Uterus (tissue), 4 donors: ENCODE data around the gene YES1. TPM values are rescaled to one million over a fixed set of nuclear protein-coding genes. Genes with fewer than 3 reads are reported as not detected.

ENCODE experiments used
- DNase-seq, 2 donors: peaks; one replicate each; pipeline ENCODE4 v3.0.0-alpha.2; 2019 to 2020
- H3K27ac ChIP-seq, 2 donors: fragments of 200-600 bp; sonication (generic); 1 replicate in 1 of 2; 2 replicates in 1 of 2; pipeline ENCODE4 v1.5.1; 2016 to 2018
- H3K27me3 ChIP-seq, 2 donors: fragments of 200-600 bp; sonication (generic); one replicate each; pipeline ENCODE4 v1.5.1; 2018 to 2019; ENCODE audit warnings: control low read depth in 1 of 2
- H3K36me3 ChIP-seq, 2 donors: fragments of 200-600 bp; sonication (generic); one replicate each; pipeline ENCODE4 v1.5.1; 2019; ENCODE audit warnings: control low read depth in 1 of 2
- H3K4me1 ChIP-seq, 2 donors: fragments of 200-600 bp; sonication (generic); one replicate each; pipeline ENCODE4 v1.5.1; 2018 to 2019; ENCODE audit warnings: control low read depth in 1 of 2
- H3K4me3 ChIP-seq, 2 donors: fragments of 200-600 bp; sonication (generic); 1 replicate in 1 of 2; 2 replicates in 1 of 2; pipeline ENCODE4 v1.5.1; 2018 to 2019; ENCODE audit warnings: mild to moderate bottlenecking in 1 of 2
- H3K9me3 ChIP-seq, 2 donors: fragments of 200-600 bp; sonication (generic); one replicate each; pipeline ENCODE4 v1.5.1; 2019; ENCODE audit warnings: control low read depth in 1 of 2
- CTCF ChIP-seq, 4 experiments: fragments of 200-600 bp in 2 of 4; fragments of 450-650 bp in 2 of 4; sonication (generic) in 2 of 4; IDR thresholded peaks; one replicate each; pipeline ENCODE4 v1.5.1; 2016 to 2019; ENCODE audit warnings: antibody characterized with exemption in 4 of 4, mild to moderate bottlenecking in 2 of 4, moderate library complexity in 1 of 4
- POLR2A ChIP-seq, 2 donors: fragments of 450-650 bp; IDR thresholded peaks; one replicate each; pipeline ENCODE4 v1.6.1; 2016; ENCODE audit warnings: antibody characterized with exemption in 2 of 2, mild to moderate bottlenecking in 1 of 2, moderate library complexity in 1 of 2
- intact Hi-C: fragments of 100-400 bp; cut with DNase I; formaldehyde crosslinking; loops from one replicate; pipeline ENCODE4 v1.15.1; 2023; ENCODE audit warnings: low total_unique reads
- total RNA-seq, 4 donors: library from RNA; depleted of rRNA in 3 of 4; stranded (reverse); fragments of >200 nt in 3 of 4; gene quantifications; one replicate each; pipeline versions ENCODE4 v1.1.0 to v1.2.4, GENCODE V29; 2014 to 2023
- donor health status: DM: yes; HTN: yes; CAD: no.

Gene YES1
- total RNA-seq, 4 donors from 2014 or later: 21.0 to 158 (median 37.0) TPM

- Histone ChIP-seq H3K4me1 (no peaks in the 10 kb centered on the region), H3K27me3 (no peaks in the 10 kb centered on the region), H3K4me3 (no peak overlapping the region), H3K36me3 (no peaks in the 10 kb centered on the region), H3K9me3 (no peaks in the 10 kb centered on the region), H3K27ac (no peak overlapping the region)
- no peak for TF ChIP-seq CTCF (IDR thresholded peaks at IDR 0.05)
- no peak for TF ChIP-seq POLR2A (IDR thresholded peaks at IDR 0.05)
- no peak for DNase-seq
- intact Hi-C loops: no loop called here
Observed at GRCh38 chr18:848062-848861, 36.2 kb upstream of the YES1 start.

GRCh38 chr18:845152-845819, 33.2 kb upstream of the YES1 start:
- no peaks in the 10 kb centered on the region for H3K9me3 ChIP-seq
- DNase-seq: peak in 1 of 2 donors; percentile 21
- no peaks in the 10 kb centered on the region for H3K36me3 ChIP-seq
- no peak overlapping the region for H3K27ac ChIP-seq
- TF ChIP-seq POLR2A (IDR thresholded peaks at IDR 0.05) (no peak), CTCF (IDR thresholded peaks at IDR 0.05) (no peak)
- intact Hi-C loops: no loop called here
- no peaks in the 10 kb centered on the region for H3K27me3 ChIP-seq
- H3K4me1 ChIP-seq: no peaks in the 10 kb centered on the region
- H3K4me3 ChIP-seq: no peak overlapping the region

- H3K27me3 ChIP-seq: no peaks in the 10 kb centered on the region
- no peak for DNase-seq
- no peaks in the 10 kb centered on the region for H3K36me3 ChIP-seq
- no peak for TF ChIP-seq POLR2A (IDR thresholded peaks at IDR 0.05)
- no peak for TF ChIP-seq CTCF (IDR thresholded peaks at IDR 0.05)
- no peaks in the 10 kb centered on the region for H3K4me1 ChIP-seq
- intact Hi-C loops: no loop called here
- H3K27ac ChIP-seq: no peak overlapping the region
- no peaks in the 10 kb centered on the region for H3K9me3 ChIP-seq
- no peak overlapping the region for H3K4me3 ChIP-seq
Observed at GRCh38 chr18:841647-842370, 29.8 kb upstream of the YES1 start.

- no peaks in the 10 kb centered on the region for H3K36me3 ChIP-seq
- intact Hi-C loops: no loop called here
- no peak for TF ChIP-seq POLR2A (IDR thresholded peaks at IDR 0.05)
- no peak for TF ChIP-seq CTCF (IDR thresholded peaks at IDR 0.05)
- H3K4me3 ChIP-seq: no peak overlapping the region
- no peaks in the 10 kb centered on the region for H3K9me3 ChIP-seq
- DNase-seq: no peak
- no peak overlapping the region for H3K27ac ChIP-seq
- H3K4me1 ChIP-seq: no peaks in the 10 kb centered on the region
- H3K27me3 ChIP-seq: no peaks in the 10 kb centered on the region
Observed at GRCh38 chr18:840516-840915, 28.5 kb upstream of the YES1 start.

GRCh38 chr18:840023-840408, 28.0 kb upstream of the YES1 start:
- no peak for TF ChIP-seq POLR2A (IDR thresholded peaks at IDR 0.05)
- no peak for TF ChIP-seq CTCF (IDR thresholded peaks at IDR 0.05)
- Histone ChIP-seq H3K27me3 (no peaks in the 10 kb centered on the region), H3K4me3 (no peak overlapping the region), H3K36me3 (no peaks in the 10 kb centered on the region), H3K27ac (no peak overlapping the region), H3K4me1 (no peaks in the 10 kb centered on the region), H3K9me3 (no peaks in the 10 kb centered on the region)
- DNase-seq: no peak
- intact Hi-C loops: no loop called here
